Spleen (tissue), 7 donors: Measurements from ENCODE around the gene ITPKB.

Source experiments
- POLR2A ChIP-seq, 3 donors: fragments of 450-650 bp; IDR thresholded peaks; one replicate each; pipeline ENCODE4 v1.5.1; 2017; ENCODE audit warnings: antibody characterized with exemption in 3 of 3, mild to moderate bottlenecking in 1 of 3
- POLR2AphosphoS5 ChIP-seq, 3 donors: sonication (generic); formaldehyde crosslinking; IDR thresholded peaks; one replicate each; pipeline ENCODE4 v1.5.1; 2017; ENCODE audit warnings: antibody characterized with exemption in 3 of 3
- TF ChIP-seq, protein P1 (sequence below), 11 experiments: fragments of 200-600 bp in 7 of 11; fragments of 450-650 bp in 4 of 11; sonication (generic) in 4 of 11; IDR thresholded peaks in 8 of 11; conservative IDR thresholded peaks in 3 of 11; 1 replicate in 7 of 11; 2 replicates in 4 of 11; pipeline versions ENCODE4 v1.4.0 to v1.8.0; 2016 to 2021; ENCODE audit warnings: antibody characterized with exemption in 11 of 11, inconsistent platforms in 4 of 11, mild to moderate bottlenecking in 1 of 11
- donor health status: DM: no; HTN: no; CAD: no; lungs with moderate emphysema.
- donor health status: DM: no; HTN: no; CAD: no.
- donor health status: DM: no; HTN: no; CAD: no.

- no peak for TF ChIP-seq POLR2AphosphoS5 (IDR thresholded peaks at IDR 0.05)
- TF ChIP-seq, protein P1, sequence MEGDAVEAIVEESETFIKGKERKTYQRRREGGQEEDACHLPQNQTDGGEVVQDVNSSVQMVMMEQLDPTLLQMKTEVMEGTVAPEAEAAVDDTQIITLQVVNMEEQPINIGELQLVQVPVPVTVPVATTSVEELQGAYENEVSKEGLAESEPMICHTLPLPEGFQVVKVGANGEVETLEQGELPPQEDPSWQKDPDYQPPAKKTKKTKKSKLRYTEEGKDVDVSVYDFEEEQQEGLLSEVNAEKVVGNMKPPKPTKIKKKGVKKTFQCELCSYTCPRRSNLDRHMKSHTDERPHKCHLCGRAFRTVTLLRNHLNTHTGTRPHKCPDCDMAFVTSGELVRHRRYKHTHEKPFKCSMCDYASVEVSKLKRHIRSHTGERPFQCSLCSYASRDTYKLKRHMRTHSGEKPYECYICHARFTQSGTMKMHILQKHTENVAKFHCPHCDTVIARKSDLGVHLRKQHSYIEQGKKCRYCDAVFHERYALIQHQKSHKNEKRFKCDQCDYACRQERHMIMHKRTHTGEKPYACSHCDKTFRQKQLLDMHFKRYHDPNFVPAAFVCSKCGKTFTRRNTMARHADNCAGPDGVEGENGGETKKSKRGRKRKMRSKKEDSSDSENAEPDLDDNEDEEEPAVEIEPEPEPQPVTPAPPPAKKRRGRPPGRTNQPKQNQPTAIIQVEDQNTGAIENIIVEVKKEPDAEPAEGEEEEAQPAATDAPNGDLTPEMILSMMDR (IDR thresholded peaks at IDR 0.05 in 8 of 11, conservative IDR thresholded peaks at IDR 0.05 in 3 of 11): no peak
- TF ChIP-seq POLR2A (IDR thresholded peaks at IDR 0.05): no peak
Measured at GRCh38 chr1:226730071-226730470, 9.0 kb downstream of the ITPKB start.
